IPS DF 4.7 (cell line): ENCODE measurements around the gene FERD3L.

Experiments used
- DNase-seq: peaks from one replicate; pipeline ENCODE4 v3.0.0-alpha.2; 2013; ENCODE audit warnings: low spot score; ENCODE audit errors: extremely low read depth

The FERD3L gene

GRCh38 chr7:19101472-19101871 is 43.7 kb downstream of the FERD3L start:
- no peak for DNase-seq

- no peak for DNase-seq
These were observed 45.3 kb downstream of the FERD3L start for GRCh38 chr7:19099924-19100323.

GRCh38 chr7:19099194-19099593 is 46.0 kb downstream of the FERD3L start:
- no peak for DNase-seq

GRCh38 chr7:19098510-19098909 is 46.7 kb downstream of the FERD3L start:
- DNase-seq, result no peak

GRCh38 chr7:19097165-19098055 is 47.8 kb downstream of the FERD3L start:
- DNase-seq, result no peak

GRCh38 chr7:19095353-19095860 is 49.8 kb downstream of the FERD3L start:
- DNase-seq, result no peak
